ENCODE results near the gene INSL4.

The INSL4 gene

GRCh38 chr9:5231212-5231611 is at the start of gene INSL4:
INSL4 (plus strand) TSS chr9:5231419; CDS start chr9:5231524, 105 bp downstream.
- DNase-seq, result no peak

- DNase-seq, result no peak
Observed at GRCh38 chr9:5184776-5185175, 46.4 kb upstream of the INSL4 start.

- no peak for DNase-seq
Observed at GRCh38 chr9:5185220-5185840, 45.9 kb upstream of the INSL4 start, which contains the start of gene INSL6. INSL6 (minus strand) TSS chr9:5185639; CDS start chr9:5185602, 37 bp downstream.

GRCh38 chr9:5186416-5187169 is 44.6 kb upstream of the INSL4 start:
- peak; percentile 21 to 45 for DNase-seq

GRCh38 chr9:5188060-5188984 is 42.9 kb upstream of the INSL4 start:
- no peak for DNase-seq

GRCh38 chr9:5191985-5192384 is 39.2 kb upstream of the INSL4 start:
- no peak for DNase-seq

- no peak for DNase-seq
Observed at GRCh38 chr9:5193345-5193744, 37.9 kb upstream of the INSL4 start.

GRCh38 chr9:5195463-5195862 is 35.8 kb upstream of the INSL4 start:
- no peak for DNase-seq

- DNase-seq, result no peak
Observed at GRCh38 chr9:5205071-5205470, 26.1 kb upstream of the INSL4 start.

- DNase-seq, result no peak
Observed at GRCh38 chr9:5230554-5230953, 665 bp upstream of the INSL4 start.

GRCh38 chr9:5263351-5264218 is 32.4 kb downstream of the INSL4 start:
- DNase-seq, result no peak

- no peak for DNase-seq
Observed at GRCh38 chr9:5264219-5264595, 33.0 kb downstream of the INSL4 start.

GRCh38 chr9:5265939-5266338 is 34.7 kb downstream of the INSL4 start:
- DNase-seq, result no peak

- no peak for DNase-seq
Observed at GRCh38 chr9:5269249-5269715, 38.1 kb downstream of the INSL4 start.

GRCh38 chr9:5274770-5275169 is 43.6 kb downstream of the INSL4 start:
- DNase-seq, result no peak

- no peak for DNase-seq
Observed at GRCh38 chr9:5278486-5278885, 47.3 kb downstream of the INSL4 start.
